Stomach (tissue), 9 donors: Measurements from ENCODE around the gene CACNG4. TPM values are rescaled to one million over a fixed set of nuclear protein-coding genes. Genes with fewer than 3 reads are reported as not detected.

ENCODE experiments used
- DNase-seq, 2 donors: peaks; one replicate each; pipeline versions ENCODE4 v3.0.0 to v3.0.0-alpha.2; 2013 to 2019
- H3K27ac ChIP-seq, 5 donors: fragments of 200-600 bp in 4 of 5; sonication (generic) in 4 of 5; one replicate each; pipeline ENCODE4 v1.5.1; 2013 to 2019; ENCODE audit warnings: mild to moderate bottlenecking in 1 of 5, moderate library complexity in 1 of 5
- H3K27me3 ChIP-seq, 3 donors: fragments of 200-600 bp; sonication (generic); one replicate each; pipeline ENCODE4 v1.5.1; 2017 to 2019; ENCODE audit warnings: mixed run types in 1 of 3
- H3K36me3 ChIP-seq, 4 donors: fragments of 200-600 bp; sonication (generic); 1 replicate in 3 of 4; 2 replicates in 1 of 4; pipeline ENCODE4 v1.5.1; 2016 to 2019
- H3K4me1 ChIP-seq, 4 donors: fragments of 200-600 bp; sonication (generic); one replicate each; pipeline ENCODE4 v1.5.1; 2016 to 2019
- H3K4me3 ChIP-seq, 4 donors: fragments of 200-600 bp; sonication (generic) in 3 of 4; one replicate each; pipeline ENCODE4 v1.5.1; 2016 to 2019; ENCODE audit warnings: mild to moderate bottlenecking in 1 of 4
- H3K9me3 ChIP-seq, 4 donors: fragments of 200-600 bp; sonication (generic); one replicate each; pipeline ENCODE4 v1.5.1; 2016 to 2019
- CTCF ChIP-seq, 7 experiments: fragments of 450-650 bp in 4 of 7; fragments of 200-600 bp in 3 of 7; sonication (generic) in 3 of 7; IDR thresholded peaks; one replicate each; pipeline ENCODE4 v1.5.1; 2016 to 2019; ENCODE audit warnings: antibody characterized with exemption in 7 of 7, control low read depth in 2 of 7, mild to moderate bottlenecking in 1 of 7
- EP300 ChIP-seq: sonication (generic); formaldehyde crosslinking; IDR thresholded peaks from one replicate; pipeline ENCODE4 v1.6.1; 2017; ENCODE audit warnings: antibody characterized with exemption
- POLR2A ChIP-seq, 4 donors: fragments of 450-650 bp; IDR thresholded peaks; one replicate each; pipeline ENCODE4 v1.6.1; 2016; ENCODE audit warnings: antibody characterized with exemption in 4 of 4, control low read depth in 2 of 4, mild to moderate bottlenecking in 1 of 4, moderate library complexity in 1 of 4
- POLR2AphosphoS5 ChIP-seq, 3 donors: sonication (generic); formaldehyde crosslinking; IDR thresholded peaks; one replicate each; pipeline ENCODE4 v1.6.1; 2016; ENCODE audit warnings: antibody characterized with exemption in 3 of 3
- WGBS, 5 donors: extraction: QIAGEN DNeasy Blood & Tissue Kit in 3 of 5; methylation state at CpG; one replicate each; pipeline versions ENCODE4 v1.1.5 to v1.1.7; 2013 to 2018; 5-methylcytosine and 5-hydroxymethylcytosine counted together
- intact Hi-C: fragments of 100-400 bp; cut with DNase I; formaldehyde crosslinking; loops from one replicate; pipeline ENCODE4 v1.15.1; 2023; ENCODE audit warnings: low total_unique reads
- polyA plus RNA-seq, 3 donors: library from polyadenylated mRNA; stranded (reverse); fragments of 200-250 nt; gene quantifications; one replicate each; pipeline ENCODE4 v1.2.3, GENCODE V29; 2013
- total RNA-seq, 5 donors: library from RNA; depleted of rRNA; stranded (reverse); fragments of >200 nt; gene quantifications; one replicate each; pipeline versions ENCODE4 v1.1.0 to v1.2.3, GENCODE V29; 2014 to 2016
- donor health status: healthy with polysubstance abuse.
- donor health status: Bipolar disorder and iron deficiency.
- donor health status: healthy.

CACNG4 gene
- total and polyA plus RNA-seq, 8 donors, result 0.15 to 8.8 (median 0.96) TPM; not detected in 2

GRCh38 chr17:67013891-67014290 lies 49.4 kb downstream of the CACNG4 start:
- H3K36me3 ChIP-seq, result no peaks in the 10 kb centered on the region
- intact Hi-C loops, result no loop called here
- no peak for TF ChIP-seq EP300
- no peak for TF ChIP-seq CTCF (IDR thresholded peaks at IDR 0.05)
- TF ChIP-seq POLR2AphosphoS5 (IDR thresholded peaks at IDR 0.05), result no peak
- TF ChIP-seq POLR2A (IDR thresholded peaks at IDR 0.05), result no peak
- no peak overlapping the region for H3K27ac ChIP-seq
- no peak for DNase-seq
- no peak overlapping the region for H3K4me3 ChIP-seq
- H3K27me3 ChIP-seq, result peaks cover 0 to 6% (median 0%) of the 10 kb centered on the region in 3 donors
- 82 to 86% (median 83%) methylated on average over 8 of the region's 8 CpGs for WGBS, 5 donors
- peaks cover 0 to 6% (median 0%) of the 10 kb centered on the region in 4 donors for H3K9me3 ChIP-seq
- H3K4me1 ChIP-seq, result no peaks in the 10 kb centered on the region

- Histone ChIP-seq H3K4me1 (peaks cover 0 to 4% (median 1%) of the 10 kb centered on the region in 4 donors), H3K9me3 (no peaks in the 10 kb centered on the region), H3K36me3 (no peaks in the 10 kb centered on the region), H3K27me3 (peaks cover 0 to 6% (median 0%) of the 10 kb centered on the region in 3 donors), H3K4me3 (no peak overlapping the region), H3K27ac (no peak overlapping the region)
- intact Hi-C loops, result no loop called here
- DNase-seq, result no peak
- TF ChIP-seq POLR2AphosphoS5 (IDR thresholded peaks at IDR 0.05) (no peak), CTCF (IDR thresholded peaks at IDR 0.05) (no peak), POLR2A (IDR thresholded peaks at IDR 0.05) (no peak), EP300 (no peak)
- WGBS, 5 donors, result 87 to 91% (median 89%) methylated on average over 11 of the region's 11 CpGs
Observed at GRCh38 chr17:67015001-67015400, 50.5 kb downstream of the CACNG4 start.

- H3K27me3 ChIP-seq, result peaks cover 0 to 6% (median 0%) of the 10 kb centered on the region in 3 donors
- no peak overlapping the region for H3K4me3 ChIP-seq
- no peaks in the 10 kb centered on the region for H3K9me3 ChIP-seq
- H3K4me1 ChIP-seq, result peaks cover 0 to 4% (median 2%) of the 10 kb centered on the region in 4 donors
- no peak overlapping the region for H3K27ac ChIP-seq
- no peak for DNase-seq
- H3K36me3 ChIP-seq, result no peaks in the 10 kb centered on the region
- TF ChIP-seq POLR2A (IDR thresholded peaks at IDR 0.05), result no peak
- TF ChIP-seq CTCF (IDR thresholded peaks at IDR 0.05), result no peak
- TF ChIP-seq EP300, result no peak
- no peak for TF ChIP-seq POLR2AphosphoS5 (IDR thresholded peaks at IDR 0.05)
- intact Hi-C loops, result no loop called here
- 82 to 90% (median 85%) methylated on average over 17 of the region's 17 CpGs for WGBS, 5 donors
Observed at GRCh38 chr17:67016039-67016762, 51.7 kb downstream of the CACNG4 start.

GRCh38 chr17:67017910-67018309 lies 53.4 kb downstream of the CACNG4 start:
- Histone ChIP-seq H3K36me3 (no peaks in the 10 kb centered on the region), H3K4me1 (peaks cover 0 to 4% (median 2%) of the 10 kb centered on the region in 4 donors), H3K27ac (no peak overlapping the region), H3K9me3 (no peaks in the 10 kb centered on the region), H3K27me3 (peaks cover 0 to 6% (median 0%) of the 10 kb centered on the region in 3 donors), H3K4me3 (no peak overlapping the region)
- no peak for TF ChIP-seq CTCF (IDR thresholded peaks at IDR 0.05)
- TF ChIP-seq POLR2AphosphoS5 (IDR thresholded peaks at IDR 0.05), result no peak
- no peak for TF ChIP-seq EP300
- no peak for TF ChIP-seq POLR2A (IDR thresholded peaks at IDR 0.05)
- DNase-seq, result no peak
- intact Hi-C loops, result no loop called here
- 83 to 86% (median 85%) methylated on average over 14 of the region's 14 CpGs for WGBS, 5 donors
